Measurements from ENCODE around the gene SH3D19.

The SH3D19 gene

DNA sequence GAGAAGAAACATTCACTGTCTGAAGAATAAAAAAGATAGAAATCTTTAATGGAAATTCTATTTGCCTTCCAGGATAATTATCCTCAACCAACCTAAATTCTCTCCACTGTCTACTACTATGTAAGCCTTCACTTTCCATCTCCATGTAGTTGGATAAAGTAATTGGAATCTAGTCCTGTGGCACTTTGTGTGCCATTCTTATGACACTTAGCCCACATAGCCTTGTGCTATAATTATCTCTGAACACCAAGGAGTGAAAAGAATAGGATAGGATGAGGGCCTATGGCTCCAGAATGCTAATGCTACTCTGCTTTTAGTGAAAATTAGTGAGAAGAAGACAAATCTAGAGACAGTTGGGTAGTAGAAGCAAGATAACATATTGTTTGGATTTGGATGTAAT, 28.2 kb downstream of the SH3D19 start:
- DNase-seq (ENCODE audit: low read depth) = no peak
- H3K4me3 ChIP-seq (ENCODE audit: low read length) = no peak overlapping the region
- TF ChIP-seq, protein P1, sequence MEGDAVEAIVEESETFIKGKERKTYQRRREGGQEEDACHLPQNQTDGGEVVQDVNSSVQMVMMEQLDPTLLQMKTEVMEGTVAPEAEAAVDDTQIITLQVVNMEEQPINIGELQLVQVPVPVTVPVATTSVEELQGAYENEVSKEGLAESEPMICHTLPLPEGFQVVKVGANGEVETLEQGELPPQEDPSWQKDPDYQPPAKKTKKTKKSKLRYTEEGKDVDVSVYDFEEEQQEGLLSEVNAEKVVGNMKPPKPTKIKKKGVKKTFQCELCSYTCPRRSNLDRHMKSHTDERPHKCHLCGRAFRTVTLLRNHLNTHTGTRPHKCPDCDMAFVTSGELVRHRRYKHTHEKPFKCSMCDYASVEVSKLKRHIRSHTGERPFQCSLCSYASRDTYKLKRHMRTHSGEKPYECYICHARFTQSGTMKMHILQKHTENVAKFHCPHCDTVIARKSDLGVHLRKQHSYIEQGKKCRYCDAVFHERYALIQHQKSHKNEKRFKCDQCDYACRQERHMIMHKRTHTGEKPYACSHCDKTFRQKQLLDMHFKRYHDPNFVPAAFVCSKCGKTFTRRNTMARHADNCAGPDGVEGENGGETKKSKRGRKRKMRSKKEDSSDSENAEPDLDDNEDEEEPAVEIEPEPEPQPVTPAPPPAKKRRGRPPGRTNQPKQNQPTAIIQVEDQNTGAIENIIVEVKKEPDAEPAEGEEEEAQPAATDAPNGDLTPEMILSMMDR (conservative IDR thresholded peaks at IDR 0.05; ENCODE audit: low read depth, low read length) = no peak

DNA sequence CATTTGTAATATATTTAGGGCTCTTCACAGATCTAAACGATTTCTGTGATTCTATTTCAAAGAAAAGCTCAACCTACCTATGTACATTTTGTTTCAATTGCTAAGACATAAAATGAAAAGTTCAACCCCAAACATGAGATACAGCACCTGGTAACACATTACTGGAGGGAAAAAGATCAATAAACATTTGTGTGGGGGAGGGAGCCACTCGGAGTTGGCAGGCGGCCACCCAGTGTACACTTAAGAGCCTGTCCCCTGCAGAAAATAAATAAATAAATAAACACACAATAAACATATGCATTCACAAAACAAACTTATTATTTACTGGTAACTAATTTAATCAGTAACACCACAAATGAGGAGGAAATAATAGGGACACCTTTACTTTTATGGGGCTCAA, 29.2 kb downstream of the SH3D19 start:
- no peak for DNase-seq (ENCODE audit: low read depth)
- TF ChIP-seq, protein P1 (conservative IDR thresholded peaks at IDR 0.05; ENCODE audit: low read depth, low read length) = no peak
- no peak overlapping the region for H3K4me3 ChIP-seq (ENCODE audit: low read length)

DNA sequence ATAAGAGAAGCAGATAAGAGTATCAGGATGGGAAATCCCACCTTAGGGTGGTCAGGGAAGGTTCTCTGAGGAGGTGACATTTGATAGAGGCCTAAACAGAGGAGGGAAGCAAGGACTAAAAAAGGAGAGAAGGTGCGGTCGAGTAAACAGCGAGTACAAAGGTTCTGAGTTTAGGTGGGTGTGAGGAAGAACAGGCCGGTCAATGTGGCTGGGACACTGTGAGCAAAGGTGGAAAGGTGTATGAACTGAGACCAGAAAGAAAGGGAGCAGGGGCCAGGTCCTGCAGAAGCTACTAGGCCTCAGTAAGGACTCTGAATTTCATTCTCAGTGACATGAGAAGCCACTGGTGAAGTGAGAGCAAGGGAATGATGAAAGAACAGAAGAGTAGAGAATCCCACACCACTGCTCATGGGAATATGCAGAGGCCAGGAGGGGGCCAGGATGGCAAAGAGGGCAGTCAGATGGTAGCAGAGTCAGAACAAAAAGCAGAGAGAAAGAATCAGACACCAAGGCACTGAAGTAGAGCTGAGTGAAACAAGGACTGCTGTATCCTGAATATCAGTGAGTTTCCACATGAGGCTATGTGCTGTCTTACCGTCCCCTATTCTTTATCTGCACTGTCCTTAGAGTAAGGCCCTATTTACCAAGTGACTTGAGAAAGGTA, 30.4 kb downstream of the SH3D19 start:
- TF ChIP-seq, protein P1 (conservative IDR thresholded peaks at IDR 0.05; ENCODE audit: low read depth, low read length) = no peak
- DNase-seq (ENCODE audit: low read depth) = no peak
- H3K4me3 ChIP-seq (ENCODE audit: low read length) = no peak overlapping the region

DNA sequence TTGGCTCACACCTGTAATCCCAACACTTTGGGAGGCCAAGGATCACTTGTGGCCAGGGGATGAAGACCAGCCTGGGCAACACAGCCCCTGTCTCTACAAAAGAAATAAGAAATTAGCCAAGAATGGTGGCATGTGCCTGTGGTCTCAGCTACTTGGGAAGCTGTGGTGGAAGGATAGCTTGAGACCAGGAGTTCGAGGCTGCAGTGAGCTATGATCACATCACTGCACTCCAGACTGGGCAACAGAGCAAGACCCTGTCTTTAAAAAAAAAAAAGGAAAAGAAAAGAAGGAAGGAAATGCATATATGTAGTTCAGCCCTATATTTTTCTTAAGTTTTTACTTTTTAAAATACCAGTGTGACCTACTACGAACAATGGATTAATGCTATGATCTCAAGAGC, 33.4 kb downstream of the SH3D19 start:
- no peak overlapping the region for H3K4me3 ChIP-seq (ENCODE audit: low read length)
- DNase-seq (ENCODE audit: low read depth) = no peak
- TF ChIP-seq, protein P1 (conservative IDR thresholded peaks at IDR 0.05; ENCODE audit: low read depth, low read length) = no peak

DNA sequence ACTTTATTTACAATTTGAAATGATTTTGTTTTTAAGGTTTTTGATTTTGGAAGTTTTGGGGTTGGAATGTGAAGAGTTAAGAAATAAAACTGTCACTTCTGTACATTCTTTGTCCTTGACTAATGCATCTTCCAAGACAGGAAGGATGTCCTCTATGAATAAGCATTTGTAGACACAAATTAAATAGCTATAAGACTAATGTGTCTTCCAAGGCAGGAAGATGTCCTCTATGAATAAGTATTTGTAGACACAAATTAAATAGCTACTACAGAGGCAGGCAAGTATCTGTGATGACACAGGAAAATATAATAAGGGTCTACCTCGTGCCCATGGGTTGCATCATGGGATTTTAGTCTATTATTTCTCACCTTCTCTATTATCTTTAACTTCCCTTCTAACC, 33.9 kb downstream of the SH3D19 start:
- TF ChIP-seq, protein P1 (conservative IDR thresholded peaks at IDR 0.05; ENCODE audit: low read depth, low read length) = no peak
- no peak for DNase-seq (ENCODE audit: low read depth)
- no peak overlapping the region for H3K4me3 ChIP-seq (ENCODE audit: low read length)

DNA sequence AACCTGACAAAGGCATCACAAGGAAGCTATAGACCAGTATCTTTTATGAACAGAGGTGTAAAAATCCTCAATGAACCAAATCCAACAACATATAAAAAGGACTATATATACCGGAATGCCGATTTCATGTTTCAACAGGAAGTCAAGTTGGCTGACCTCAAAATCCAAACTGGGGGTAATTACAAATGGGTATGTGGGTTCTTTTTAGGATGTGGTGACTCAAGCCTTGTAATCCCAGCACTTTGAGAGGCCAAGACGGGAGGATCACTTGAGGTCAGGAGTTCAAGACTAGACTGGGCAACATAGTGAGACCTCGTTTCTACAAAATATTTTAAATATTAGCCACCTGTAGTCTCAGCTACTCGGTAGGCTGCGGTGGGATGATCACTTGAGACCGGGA, 38.0 kb downstream of the SH3D19 start:
- DNase-seq (ENCODE audit: low read depth) = no peak
- TF ChIP-seq, protein P1 (conservative IDR thresholded peaks at IDR 0.05; ENCODE audit: low read depth, low read length) = no peak
- H3K4me3 ChIP-seq (ENCODE audit: low read length) = no peak overlapping the region

DNA sequence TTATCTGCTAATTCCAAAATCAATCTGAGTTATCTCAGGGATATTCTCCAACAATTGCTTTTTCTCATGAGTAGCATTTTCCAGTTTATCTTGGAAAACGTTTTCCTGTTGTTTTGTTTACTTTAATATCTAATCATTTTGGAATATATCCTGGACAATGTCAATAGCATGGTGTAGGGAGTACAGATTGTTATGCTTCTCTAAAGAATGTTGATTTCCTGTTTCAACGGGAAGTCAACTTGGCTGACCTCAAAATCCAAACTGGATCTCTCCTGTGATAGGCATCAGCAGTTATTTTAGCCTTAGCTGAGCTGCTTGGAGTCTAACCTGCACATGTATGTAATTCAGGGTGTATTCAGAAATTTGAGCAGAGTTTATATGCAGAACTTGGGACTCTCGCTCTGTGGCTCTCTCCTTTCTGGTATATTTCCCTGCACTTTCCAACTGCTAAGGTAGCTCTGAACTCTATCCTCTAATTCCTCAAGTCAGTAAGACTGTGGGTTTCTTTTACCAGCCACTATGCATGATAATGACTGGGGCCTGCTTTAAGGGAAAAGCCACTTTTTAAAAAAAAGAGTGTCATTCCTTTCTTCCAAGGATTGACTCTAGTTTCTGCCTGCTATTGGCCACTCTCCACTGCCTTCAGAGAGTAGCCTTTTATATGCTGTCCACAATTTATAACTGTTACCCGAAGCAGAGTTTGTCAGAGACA, 40.7 kb downstream of the SH3D19 start:
- DNase-seq (ENCODE audit: low read depth) = no peak
- TF ChIP-seq, protein P1 (conservative IDR thresholded peaks at IDR 0.05; ENCODE audit: low read depth, low read length) = no peak

More for the DNA sequence above, 40.7 kb downstream of the SH3D19 start:
- no peak overlapping the region for H3K4me3 ChIP-seq (ENCODE audit: low read length)
